Fibroblast of villous mesenchyme (primary cell): ENCODE measurements around the gene ACTA1. TPM values are rescaled to one million over a fixed set of nuclear protein-coding genes. Genes with fewer than 3 reads are reported as not detected.
A peak's percentile ranks its signal among the peaks of the same experiment; 100 is the strongest.

Source experiments
- DNase-seq: peaks from one replicate; pipeline ENCODE4 v3.0.0-alpha.2; 2010; ENCODE audit warnings: low read depth
- H3K4me3 ChIP-seq: 2 replicates; pipeline ENCODE4 v1.5.1; 2011; ENCODE audit warnings: low read depth, mild to moderate bottlenecking, low read length
- CTCF ChIP-seq: IDR thresholded peaks from 2 replicates; pipeline ENCODE4 v1.5.1; 2012; ENCODE audit warnings: low read depth, mild to moderate bottlenecking, low read length; ENCODE audit not compliant: insufficient read depth
- total RNA-seq: library from RNA; depleted of rRNA; stranded (reverse); fragments of >200 nt; gene quantifications from 2 replicates; pipeline ENCODE4 v1.2.3, GENCODE V29; 2012

Gene ACTA1
- total RNA-seq, 1 donor, result not detected

DNA sequence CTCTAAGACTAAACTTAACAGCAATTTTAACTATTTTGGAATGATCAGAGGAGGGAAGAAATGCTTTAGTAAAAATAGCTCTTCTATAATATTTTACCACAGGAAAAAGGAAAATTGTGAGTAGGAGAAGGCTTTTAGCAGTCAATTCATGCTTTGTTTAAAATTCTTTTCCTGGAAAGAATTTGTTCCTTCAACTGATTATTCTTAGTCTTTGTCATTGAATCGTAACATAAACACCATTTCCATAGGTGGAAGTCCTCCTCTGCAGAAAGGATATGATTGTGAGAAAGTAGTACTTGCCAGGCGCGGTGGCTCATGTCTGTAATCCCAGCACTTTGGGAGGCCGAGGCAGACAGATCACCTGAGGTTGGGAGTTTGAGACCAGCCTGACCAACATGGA is 11.9 kb upstream of the ACTA1 start:
- no peak for TF ChIP-seq CTCF
- DNase-seq, result no peak
- H3K4me3 ChIP-seq, result no peak overlapping the region

DNA sequence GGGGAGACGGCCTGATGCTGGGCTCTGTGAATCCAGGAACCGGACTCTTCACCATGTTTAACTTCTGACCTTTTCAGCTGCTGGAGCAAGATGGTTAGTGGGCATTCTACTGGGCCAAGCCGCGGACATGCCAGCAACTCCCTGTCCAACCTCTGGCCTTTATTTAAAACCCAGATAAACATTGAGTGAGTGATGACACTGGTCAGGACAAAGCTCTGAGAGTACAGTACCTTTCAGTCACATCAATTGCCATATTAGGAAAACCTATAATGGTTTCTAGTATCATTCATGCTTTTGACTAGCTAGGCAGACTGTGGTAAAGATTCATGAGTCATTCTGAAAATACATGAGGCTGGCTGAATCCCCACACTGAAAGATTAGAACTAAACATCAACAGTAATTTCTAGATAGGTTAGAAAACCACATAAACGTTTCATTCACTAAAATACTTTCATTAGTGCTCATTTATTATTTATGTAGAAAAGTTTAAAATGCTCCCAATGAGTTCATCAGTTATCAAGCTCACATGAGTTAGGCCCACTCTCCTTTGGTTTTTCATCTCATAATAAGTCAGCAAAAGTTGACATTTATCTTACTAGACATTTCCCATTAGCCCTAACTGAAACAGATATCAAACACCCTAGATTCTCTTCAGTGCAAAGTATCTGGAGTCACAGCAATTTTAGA is 7.1 kb upstream of the ACTA1 start:
- peak; percentile 67 for DNase-seq
- no peak for TF ChIP-seq CTCF
- H3K4me3 ChIP-seq, result no peak overlapping the region

DNA sequence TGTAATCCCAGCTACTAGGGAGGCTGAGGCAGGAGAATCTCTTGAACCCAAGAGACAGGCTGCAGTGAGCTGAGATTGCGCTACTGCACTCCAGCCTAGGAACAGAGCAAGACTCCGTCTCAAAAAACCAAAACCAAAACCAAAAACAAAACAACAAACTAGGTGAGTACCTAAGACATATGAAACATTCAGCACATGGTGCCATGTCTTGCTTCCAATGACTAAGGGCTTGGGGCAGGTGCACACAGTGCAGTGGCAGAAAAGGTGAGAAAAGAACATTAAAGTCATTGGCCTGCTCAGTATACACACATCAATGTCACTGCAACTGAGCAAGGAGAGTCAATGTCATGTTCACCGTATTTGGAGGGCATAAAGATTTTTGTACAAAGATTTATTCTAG is 4.1 kb upstream of the ACTA1 start:
- H3K4me3 ChIP-seq, result no peak overlapping the region
- DNase-seq, result no peak
- no peak for TF ChIP-seq CTCF

GRCh38 chr1:229437443-229437842 is 3.5 kb upstream of the ACTA1 start:
- no peak for DNase-seq
- no peak for TF ChIP-seq CTCF

GRCh38 chr1:229436201-229436600 is 2.3 kb upstream of the ACTA1 start:
- DNase-seq, result no peak

More at GRCh38 chr1:229437443-229437842, 3.5 kb upstream of the ACTA1 start:
- H3K4me3 ChIP-seq, result no peak overlapping the region

DNA sequence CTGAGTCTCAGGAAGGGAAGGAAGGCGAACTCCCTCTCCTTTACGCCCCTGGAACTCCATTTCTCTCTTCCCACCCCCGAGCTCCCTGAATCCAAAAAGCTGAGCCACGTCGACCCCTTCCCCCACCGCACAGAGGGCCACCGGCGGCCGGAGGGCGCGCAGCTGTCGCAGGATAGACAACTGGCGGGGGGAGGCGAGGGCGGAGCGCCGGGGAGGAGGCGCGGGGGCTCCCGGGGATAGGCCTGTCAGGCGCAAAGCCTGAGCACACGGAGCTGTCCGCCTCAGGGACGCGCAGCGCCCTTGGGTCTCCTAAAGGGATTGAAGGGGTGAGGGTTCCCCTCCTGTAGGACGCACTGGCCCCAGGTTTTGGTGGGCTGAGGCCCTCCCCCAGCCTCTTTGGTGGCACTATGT is 752 bp upstream of the ACTA1 start:
- no peak for DNase-seq
- no peak for TF ChIP-seq CTCF
- H3K4me3 ChIP-seq, result no peak overlapping the region

More at GRCh38 chr1:229436201-229436600, 2.3 kb upstream of the ACTA1 start:
- TF ChIP-seq CTCF, result no peak
- H3K4me3 ChIP-seq, result no peak overlapping the region

DNA sequence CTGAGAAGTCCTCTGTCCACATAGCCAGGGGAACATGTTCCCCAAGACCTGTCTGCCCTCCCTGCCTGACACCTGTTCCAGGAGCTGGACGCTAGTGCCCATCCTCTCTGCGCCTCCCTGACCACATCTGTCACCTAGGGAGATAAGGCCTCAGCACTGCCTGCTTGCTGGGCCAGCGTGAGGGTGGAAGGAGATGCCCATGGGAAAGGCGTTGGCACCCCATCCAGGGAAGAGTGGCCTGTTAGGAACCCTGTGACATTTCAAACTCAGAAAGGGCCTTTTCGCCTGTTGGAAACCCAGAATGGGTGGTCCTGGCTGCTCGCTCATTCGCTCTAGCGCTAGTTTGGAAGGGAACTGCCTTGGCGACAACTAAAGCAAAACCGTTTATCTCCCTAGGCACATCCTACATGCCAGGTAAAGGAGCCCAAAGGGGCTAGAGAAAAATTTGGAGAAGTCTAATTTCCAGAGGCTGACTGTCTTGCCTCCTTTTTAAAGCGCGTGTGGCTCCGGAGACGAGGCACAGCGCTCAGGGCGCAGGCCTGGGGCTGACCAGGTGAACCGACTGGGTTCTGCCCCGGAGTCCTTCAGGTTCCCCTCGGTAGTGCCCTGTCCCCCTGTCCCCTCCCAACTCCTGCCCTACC is 410 bp downstream of the ACTA1 start:
- TF ChIP-seq CTCF, result no peak
- no peak overlapping the region for H3K4me3 ChIP-seq
- no peak for DNase-seq
